K562 (cell line): ENCODE data around the gene GPR153. TPM values are rescaled to one million over a fixed set of nuclear protein-coding genes. Genes with fewer than 3 reads are reported as not detected.

Source experiments
- CBX5 ChIP-seq: IDR thresholded peaks from 2 replicates; pipeline ENCODE4 v1.6.1; 2014; ENCODE audit warnings: low read depth, borderline replicate concordance
- CTBP1 ChIP-seq: fragments of 450-650 bp; IDR thresholded peaks from 2 replicates; pipeline ENCODE4 v1.6.1; 2016; ENCODE audit warnings: borderline replicate concordance
- ELF1 ChIP-seq: fragments of 200-800 bp; sonication (Bioruptor generic); IDR thresholded peaks from 2 replicates; pipeline ENCODE4 v1.6.1; 2016; ENCODE audit warnings: missing genetic modification characterization, missing compliant biosample characterization
- GABPA ChIP-seq: fragments of 200-800 bp; sonication (Bioruptor generic); conservative IDR thresholded peaks from 2 replicates; pipeline ENCODE4 v1.6.1; 2016; ENCODE audit warnings: low read depth, missing genetic modification characterization, missing compliant biosample characterization
- HOMEZ ChIP-seq: fragments of 250-450 bp; sonication (Bioruptor Pico); IDR thresholded peaks from 2 replicates; pipeline ENCODE4 v1.4.0; 2020; ENCODE audit warnings: mild to moderate bottlenecking, moderate library complexity
- MEF2D ChIP-seq: conservative IDR thresholded peaks from 2 replicates; pipeline ENCODE4 v1.6.1; 2016; ENCODE audit warnings: low read depth, missing genetic modification characterization, missing compliant biosample characterization
- NCOA2 ChIP-seq, 2 experiments: fragments of 450-650 bp; IDR thresholded peaks; 2 replicates each; pipeline ENCODE4 v1.6.1; 2018; ENCODE audit warnings: mild to moderate bottlenecking in 2 of 2, moderate library complexity in 1 of 2; ENCODE audit not compliant: partially characterized antibody in 2 of 2
- NCOA4 ChIP-seq: fragments of 450-650 bp; IDR thresholded peaks from 2 replicates; pipeline ENCODE4 v1.6.1; 2018; ENCODE audit warnings: mild to moderate bottlenecking; ENCODE audit not compliant: partially characterized antibody
- NCOA6 ChIP-seq: fragments of 450-650 bp; IDR thresholded peaks from 2 replicates; pipeline ENCODE4 v1.6.1; 2017; ENCODE audit warnings: mild to moderate bottlenecking
- NCOR1 ChIP-seq: fragments of 450-650 bp; IDR thresholded peaks from 2 replicates; pipeline ENCODE4 v1.6.1; 2016; ENCODE audit warnings: mild to moderate bottlenecking, moderate library complexity
- PCBP1 ChIP-seq: fragments of 200-400 bp; formaldehyde crosslinking; IDR thresholded peaks from 2 replicates; pipeline ENCODE4 v1.6.1; 2018; ENCODE audit warnings: mild to moderate bottlenecking, low read depth, low read length; ENCODE audit not compliant: poor library complexity, severe bottlenecking
- PHF21A ChIP-seq: fragments of 450-650 bp; IDR thresholded peaks from 2 replicates; pipeline ENCODE4 v1.6.1; 2017; ENCODE audit warnings: low read depth, borderline replicate concordance
- POLR2AphosphoS2 ChIP-seq: IDR thresholded peaks from 2 replicates; pipeline ENCODE4 v1.6.1; 2012; ENCODE audit warnings: low read length, improper control_type of control experiment
- RBM17 ChIP-seq: fragments of 200-400 bp; formaldehyde crosslinking; IDR thresholded peaks from 2 replicates; pipeline ENCODE4 v1.6.1; 2017; ENCODE audit warnings: low read depth, mild to moderate bottlenecking, low read length, borderline replicate concordance
- RFX7 ChIP-seq: fragments of 250-450 bp; sonication (Bioruptor Pico); IDR thresholded peaks from 2 replicates; pipeline ENCODE4 v1.5.1; 2021; ENCODE audit warnings: mild to moderate bottlenecking
- SNIP1 ChIP-seq: fragments of 450-650 bp; IDR thresholded peaks from 2 replicates; pipeline ENCODE4 v1.7.1; 2017; ENCODE audit warnings: low read depth, mild to moderate bottlenecking
- SUPT5H ChIP-seq: fragments of 450-650 bp; IDR thresholded peaks from 2 replicates; pipeline ENCODE4 v1.6.1; 2016
- TCFL5 ChIP-seq: fragments of 250-450 bp; sonication (Bioruptor Pico); conservative IDR thresholded peaks from 2 replicates; pipeline ENCODE4 v1.6.1; 2021; ENCODE audit warnings: mild to moderate bottlenecking, moderate library complexity, matching md5 sums
- ZKSCAN3 ChIP-seq: fragments of 250-450 bp; sonication (Bioruptor Pico); IDR thresholded peaks from 2 replicates; pipeline ENCODE4 v1.4.0; 2020
- ZNF12 ChIP-seq: sonication (generic); formaldehyde crosslinking; IDR thresholded peaks from 2 replicates; pipeline ENCODE4 v1.4.0; 2020; ENCODE audit warnings: mild to moderate bottlenecking, missing genetic modification reagents
- ZNF512 ChIP-seq: IDR thresholded peaks from 2 replicates; pipeline ENCODE4 v1.6.1; 2016; ENCODE audit warnings: missing genetic modification characterization, missing compliant biosample characterization
- ZNF584 ChIP-seq: fragments of 200-800 bp; sonication (Bioruptor generic); IDR thresholded peaks from 2 replicates; pipeline ENCODE4 v1.6.1; 2016; ENCODE audit warnings: low read depth, mild to moderate bottlenecking, missing genetic modification characterization, missing compliant biosample characterization
- polyA plus RNA-seq, 8 experiments: library from polyadenylated mRNA; depleted of rRNA in 4 of 8; stranded (reverse) in 5 of 8; unstranded in 3 of 8; fragments of >200 nt; fragmentation: Nextera tagmentation in 2 of 8; fragmentation: Illumina TruSeq in 1 of 8; extraction: Ambion mirVana in 2 of 8; extraction: Trizol in 1 of 8; gene quantifications; 2 replicates each; pipeline versions ENCODE4 v1.2.1 to v1.2.3, GENCODE V29; 2011 to 2014; ENCODE audit warnings: inconsistent platforms in 1 of 8, missing spikeins in 1 of 8
- total RNA-seq, 7 experiments: library from RNA; depleted of rRNA in 6 of 7; stranded (reverse); fragments of >200 nt in 6 of 7; fragmentation: Illumina TruSeq in 2 of 7; extraction: Trizol in 2 of 7; gene quantifications; 2 replicates each; pipeline versions ENCODE4 v1.2.1 to v1.2.3, GENCODE V29; 2011 to 2021; ENCODE audit warnings: low replicate concordance in 1 of 7
- TF ChIP-seq, protein P1 (sequence below): fragments of 450-650 bp; conservative IDR thresholded peaks from 2 replicates; pipeline ENCODE4 v1.6.1; 2016; ENCODE audit warnings: missing genetic modification characterization, low read depth, mild to moderate bottlenecking, missing compliant biosample characterization, moderate library complexity
- TF ChIP-seq, protein P2 (sequence below): fragments of 250-450 bp; sonication (Bioruptor Pico); IDR thresholded peaks from 2 replicates; pipeline ENCODE4 v1.9.0; 2021; ENCODE audit warnings: mild to moderate bottlenecking, inconsistent platforms

The GPR153 gene
- total and polyA plus RNA-seq, 9 of the 15 experiments (the other 6 are each of a cell fraction or from before 2014, with no cell fraction given) = 0.01 to 1.5 (median 0.51) TPM

DNA sequence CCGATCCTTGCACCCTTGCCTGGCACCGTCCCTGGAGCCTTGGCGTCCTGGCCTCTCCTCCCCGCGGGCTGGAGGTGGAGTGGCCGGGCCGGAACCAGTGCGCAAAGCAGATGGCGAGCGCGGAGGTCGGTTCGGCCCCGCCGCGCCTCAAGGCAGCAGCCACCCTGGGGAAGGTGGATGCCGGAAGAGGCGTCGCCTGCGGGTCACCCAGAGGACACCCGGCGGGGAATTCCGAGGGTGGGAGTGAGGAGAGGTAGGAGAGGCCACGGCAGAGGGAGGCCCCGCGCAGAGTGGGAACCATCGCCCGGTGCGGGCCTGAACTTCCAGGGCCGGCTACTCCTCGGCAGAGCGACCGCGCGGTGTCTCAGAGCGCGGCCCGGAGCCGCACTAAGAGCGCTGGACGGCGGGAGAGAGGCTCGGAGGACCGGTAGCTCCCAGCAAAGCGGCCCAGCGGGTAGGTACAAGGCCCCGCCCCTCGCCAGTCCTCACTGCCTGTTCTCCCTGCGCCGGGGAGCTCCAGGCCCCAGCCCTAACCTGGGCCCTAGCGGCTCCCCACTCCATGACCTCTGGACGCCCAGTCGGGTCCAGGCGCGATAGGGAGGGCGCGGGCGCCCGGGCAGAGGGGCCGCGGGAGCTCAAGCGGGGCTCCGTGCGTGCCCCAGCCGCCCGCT, 54.9 kb downstream of the GPR153 start, which contains the start of gene RNF207 (continued):
- no peak for TF ChIP-seq ELF1 (tag)
- TF ChIP-seq, protein P1, sequence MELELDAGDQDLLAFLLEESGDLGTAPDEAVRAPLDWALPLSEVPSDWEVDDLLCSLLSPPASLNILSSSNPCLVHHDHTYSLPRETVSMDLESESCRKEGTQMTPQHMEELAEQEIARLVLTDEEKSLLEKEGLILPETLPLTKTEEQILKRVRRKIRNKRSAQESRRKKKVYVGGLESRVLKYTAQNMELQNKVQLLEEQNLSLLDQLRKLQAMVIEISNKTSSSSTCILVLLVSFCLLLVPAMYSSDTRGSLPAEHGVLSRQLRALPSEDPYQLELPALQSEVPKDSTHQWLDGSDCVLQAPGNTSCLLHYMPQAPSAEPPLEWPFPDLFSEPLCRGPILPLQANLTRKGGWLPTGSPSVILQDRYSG (tag) = no peak
- no peak for TF ChIP-seq ZKSCAN3
- peak; percentile 65 for TF ChIP-seq GABPA (tag)
- TF ChIP-seq PHF21A = no peak
- no peak for TF ChIP-seq MEF2D (tag)
- TF ChIP-seq NCOA4 = no peak
- TF ChIP-seq POLR2AphosphoS2 = no peak
- TF ChIP-seq ZNF584 = no peak
- no peak for TF ChIP-seq RBM17
- TF ChIP-seq NCOA6 = no peak
- TF ChIP-seq NCOA2 (IDR thresholded peaks at IDR 0.05; ENCODE audit: partially characterized antibody in 2 of 2) = no peak
- TF ChIP-seq CBX5 = no peak
- TF ChIP-seq HOMEZ (CRISPR knock-in tag) = no peak
- peak; percentile 76 for TF ChIP-seq SUPT5H
- TF ChIP-seq NCOR1 = peak; percentile 28
- TF ChIP-seq, protein P2, sequence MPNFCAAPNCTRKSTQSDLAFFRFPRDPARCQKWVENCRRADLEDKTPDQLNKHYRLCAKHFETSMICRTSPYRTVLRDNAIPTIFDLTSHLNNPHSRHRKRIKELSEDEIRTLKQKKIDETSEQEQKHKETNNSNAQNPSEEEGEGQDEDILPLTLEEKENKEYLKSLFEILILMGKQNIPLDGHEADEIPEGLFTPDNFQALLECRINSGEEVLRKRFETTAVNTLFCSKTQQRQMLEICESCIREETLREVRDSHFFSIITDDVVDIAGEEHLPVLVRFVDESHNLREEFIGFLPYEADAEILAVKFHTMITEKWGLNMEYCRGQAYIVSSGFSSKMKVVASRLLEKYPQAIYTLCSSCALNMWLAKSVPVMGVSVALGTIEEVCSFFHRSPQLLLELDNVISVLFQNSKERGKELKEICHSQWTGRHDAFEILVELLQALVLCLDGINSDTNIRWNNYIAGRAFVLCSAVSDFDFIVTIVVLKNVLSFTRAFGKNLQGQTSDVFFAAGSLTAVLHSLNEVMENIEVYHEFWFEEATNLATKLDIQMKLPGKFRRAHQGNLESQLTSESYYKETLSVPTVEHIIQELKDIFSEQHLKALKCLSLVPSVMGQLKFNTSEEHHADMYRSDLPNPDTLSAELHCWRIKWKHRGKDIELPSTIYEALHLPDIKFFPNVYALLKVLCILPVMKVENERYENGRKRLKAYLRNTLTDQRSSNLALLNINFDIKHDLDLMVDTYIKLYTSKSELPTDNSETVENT = no peak
- TF ChIP-seq SNIP1 = no peak
- peak; percentile 76 for TF ChIP-seq CTBP1
- TF ChIP-seq PCBP1 = peak; percentile 72
- TF ChIP-seq ZNF12 (CRISPR knock-in tag) = no peak
- no peak for TF ChIP-seq ZNF512 (tag)
- no peak for TF ChIP-seq RFX7 (CRISPR knock-in tag)
- no peak for TF ChIP-seq TCFL5 (CRISPR knock-in tag)
